HG03520 (cell line): Measurements from ENCODE around the gene CPXM2.

Experiments
- ATAC-seq: cut with Tn5 transposase; IDR thresholded peaks from one replicate; pipeline ENCODE4 v1.9.1; 2021; ENCODE audit warnings: mild to moderate bottlenecking, moderate library complexity; ENCODE audit not compliant: unreplicated experiment

Gene CPXM2

DNA sequence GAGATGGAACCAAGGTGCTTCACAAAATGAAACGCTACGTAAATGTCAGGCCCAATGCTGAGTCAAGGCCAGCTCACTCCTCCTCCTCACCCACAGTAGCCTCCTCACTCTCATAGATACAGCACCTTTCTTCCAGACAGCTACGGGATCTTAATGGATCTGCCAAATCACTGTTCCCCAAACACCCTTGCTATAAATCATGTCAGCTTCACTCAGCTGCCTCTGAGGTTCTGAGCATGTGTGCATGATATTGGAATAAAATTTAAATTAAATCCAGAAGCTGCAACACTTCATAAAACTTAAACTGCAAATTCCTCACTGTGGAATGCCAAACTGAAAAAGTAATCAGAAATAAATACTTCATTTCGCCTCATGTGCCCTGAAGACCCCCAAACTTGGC, 14.7 kb upstream of the CPXM2 start:
- no peak for ATAC-seq

DNA sequence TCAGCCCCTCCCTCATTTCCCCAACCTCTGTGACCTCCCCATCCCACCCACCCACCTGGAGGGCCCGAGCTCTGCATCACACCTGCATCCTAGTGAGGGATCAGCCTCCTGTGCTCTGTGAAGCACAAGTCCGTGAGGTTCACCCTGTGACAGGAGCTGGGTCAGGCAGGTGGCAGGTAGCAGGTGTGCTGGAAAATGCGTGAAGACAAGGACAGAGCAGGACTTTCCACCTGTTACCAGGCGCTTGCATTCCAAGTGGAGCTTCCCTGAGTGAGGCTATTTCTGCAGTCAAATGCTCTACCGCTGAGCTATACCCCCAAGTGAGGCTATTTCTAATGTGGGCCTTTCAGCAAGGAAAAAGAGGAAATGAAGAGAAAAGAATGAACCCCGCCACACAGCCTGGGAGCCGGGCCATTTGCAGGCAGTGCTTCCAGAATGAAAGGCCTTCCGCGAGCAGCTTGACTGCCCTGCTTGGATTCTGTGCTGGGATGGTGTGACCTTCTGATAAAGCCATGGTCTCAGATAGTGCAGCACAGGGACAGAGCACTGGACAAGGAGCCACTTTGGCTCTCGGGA, 13.3 kb upstream of the CPXM2 start:
- ATAC-seq: no peak

DNA sequence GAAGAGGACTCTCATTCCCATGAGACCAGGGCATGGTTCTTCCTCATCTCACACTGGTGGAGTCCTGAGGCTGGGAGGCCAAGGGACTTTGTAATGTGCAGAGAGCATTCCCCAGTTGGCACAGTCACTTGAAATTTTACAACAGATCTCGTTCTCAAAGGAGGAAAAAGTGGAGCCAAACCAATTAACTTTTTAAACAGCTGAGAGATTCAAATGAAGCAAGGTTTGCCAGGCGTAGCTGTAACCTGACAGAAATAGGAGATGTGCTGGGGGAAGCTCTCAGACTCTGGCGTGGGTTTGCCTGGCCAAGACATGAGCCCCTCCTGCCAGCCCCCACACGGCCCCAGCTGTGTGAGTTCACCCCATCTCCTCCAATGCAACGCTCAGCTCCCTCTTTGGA, 12.0 kb upstream of the CPXM2 start:
- ATAC-seq: no peak

DNA sequence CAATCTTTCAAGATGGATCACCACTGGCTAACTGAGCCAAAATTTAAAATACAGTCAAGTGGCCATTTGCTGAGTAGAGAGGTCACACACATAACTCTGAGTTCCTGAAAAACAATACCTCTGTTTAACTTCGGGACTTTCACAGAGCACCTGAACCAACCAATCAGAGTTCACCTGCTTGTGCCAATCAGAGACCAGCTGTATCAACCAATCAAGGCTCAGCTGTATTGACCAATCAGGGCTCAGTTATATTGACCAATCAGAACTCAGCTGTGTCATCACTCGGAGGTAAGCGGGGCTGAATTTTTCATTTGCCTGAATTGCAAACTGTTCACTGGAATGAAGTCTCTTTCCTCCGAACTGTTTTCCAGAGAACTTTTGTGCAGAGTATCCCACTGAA, 10.0 kb upstream of the CPXM2 start:
- no peak for ATAC-seq

DNA sequence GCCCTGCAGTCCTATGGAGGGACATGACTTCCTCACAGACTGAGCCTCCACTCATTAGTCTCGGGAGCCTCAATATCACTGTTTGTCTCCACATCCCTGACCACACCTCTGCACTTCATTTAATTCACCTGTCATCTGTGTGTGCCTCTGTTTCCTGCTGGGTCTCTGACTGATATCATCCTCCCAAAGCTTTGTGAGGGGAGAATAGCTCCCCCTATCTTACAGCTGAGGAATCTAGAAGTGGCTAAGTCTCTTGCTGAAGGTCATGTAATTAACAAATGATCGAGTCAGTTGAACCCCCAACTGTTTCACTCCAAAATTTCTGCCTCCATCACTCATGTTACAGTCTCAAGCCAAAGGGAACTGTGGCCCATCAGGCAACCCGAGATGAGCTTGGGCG, 5.5 kb upstream of the CPXM2 start:
- no peak for ATAC-seq

DNA sequence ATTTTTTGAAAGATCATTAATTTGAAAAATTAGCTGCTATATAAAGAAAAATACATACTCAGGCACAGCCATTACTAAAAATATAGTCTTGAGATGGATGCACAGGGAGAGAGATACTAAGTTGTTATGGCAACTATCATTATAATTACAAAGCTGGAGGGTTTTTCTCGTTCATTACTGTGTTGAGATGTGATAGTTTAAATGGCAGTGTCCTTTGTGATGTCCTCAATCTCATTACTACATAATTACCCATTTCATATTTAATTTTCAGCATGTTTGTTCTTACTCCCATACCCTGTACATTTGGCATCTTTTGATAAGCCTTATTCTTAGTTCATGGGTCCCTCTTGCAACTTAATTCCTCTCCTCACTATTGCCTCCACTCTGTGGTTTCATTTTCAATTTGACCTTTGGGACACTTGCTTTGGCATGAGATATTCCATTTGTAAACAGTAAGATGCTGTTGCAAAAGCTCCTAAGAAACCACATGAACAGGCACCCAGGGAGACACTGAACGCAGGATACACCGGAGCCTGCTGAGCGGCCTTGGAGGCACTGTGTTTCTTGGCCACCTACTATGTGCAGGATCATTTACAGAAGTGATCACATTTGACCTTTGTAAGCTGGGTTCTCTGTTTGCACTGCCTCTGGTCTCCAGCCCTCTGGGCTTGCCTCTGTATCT, 4.8 kb upstream of the CPXM2 start:
- no peak for ATAC-seq

DNA sequence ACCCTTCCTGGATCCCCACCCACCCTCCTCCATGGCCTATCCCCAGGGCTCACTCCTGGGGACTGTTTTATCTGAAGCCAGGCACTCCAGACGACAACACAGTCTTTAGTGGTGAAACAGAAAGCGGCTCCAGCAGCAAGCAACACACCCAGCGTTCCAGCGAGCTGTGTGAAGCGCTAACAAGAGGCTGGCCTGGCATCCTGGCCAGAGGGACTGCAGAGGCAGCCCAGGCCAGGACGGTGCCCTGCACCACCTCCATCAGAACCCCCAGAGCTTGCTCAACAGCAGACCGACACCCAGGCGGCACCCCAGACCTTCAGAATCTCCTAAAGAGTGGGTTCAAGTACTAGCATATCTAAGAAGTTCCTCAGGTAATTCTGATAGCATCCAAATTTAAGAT, 2.0 kb upstream of the CPXM2 start:
- ATAC-seq: no peak

DNA sequence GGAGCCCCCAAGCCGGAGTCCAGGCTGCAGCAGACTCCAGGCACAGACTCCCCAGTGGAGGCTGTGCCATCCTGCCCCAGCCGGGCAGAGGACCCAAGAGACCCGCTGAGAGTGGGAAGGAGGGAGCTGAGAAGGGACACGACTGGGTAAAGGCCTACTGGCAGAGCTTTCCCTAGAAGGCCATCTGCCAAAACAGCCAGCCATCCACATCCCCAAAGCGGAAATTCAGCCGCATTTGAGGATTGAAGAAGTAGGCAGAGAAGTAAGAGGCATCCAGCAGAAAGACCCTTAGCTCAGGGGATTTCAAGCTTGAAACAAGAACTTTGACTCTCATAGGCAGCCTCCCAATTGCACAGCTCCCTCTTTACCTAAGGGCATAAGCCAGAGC, 857 bp downstream of the CPXM2 start:
- ATAC-seq: no peak

DNA sequence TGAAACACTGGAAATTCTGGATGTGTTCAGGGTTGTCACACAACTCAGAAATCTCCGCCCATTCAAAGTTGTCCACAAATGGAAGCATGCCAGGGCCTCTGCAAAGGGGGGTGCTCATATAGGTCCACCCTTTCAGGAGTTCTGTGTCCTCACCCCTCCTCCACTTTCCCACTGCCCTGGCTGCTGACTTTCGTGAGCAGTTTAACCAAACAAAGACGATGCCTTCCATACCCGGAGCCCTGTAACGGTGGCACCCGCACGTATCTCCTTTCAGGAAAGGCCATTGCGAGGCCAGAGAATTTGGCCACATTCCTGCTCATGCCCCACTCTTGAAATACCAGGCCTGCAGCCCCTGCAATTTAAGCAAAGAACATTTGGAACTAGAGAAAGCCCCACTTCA, 1.4 kb downstream of the CPXM2 start:
- no peak for ATAC-seq

DNA sequence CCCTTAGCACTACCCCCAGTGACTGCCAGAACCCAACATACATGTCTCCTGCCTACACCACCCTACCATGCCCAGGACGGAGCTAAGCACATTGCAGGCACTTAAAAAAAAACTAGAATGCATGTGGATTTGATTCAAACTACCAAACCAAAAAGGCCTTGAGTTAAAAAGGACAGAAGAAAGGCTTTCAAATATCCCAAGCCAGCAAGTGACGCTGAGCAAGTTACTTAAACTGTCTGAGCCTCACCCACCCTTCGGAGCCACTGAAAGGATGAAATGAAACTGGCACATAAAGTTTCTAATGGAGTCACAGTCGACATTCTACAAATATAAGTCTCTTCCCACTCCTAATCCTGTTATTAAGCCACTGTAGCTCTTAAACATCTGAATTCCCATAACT, 1.8 kb downstream of the CPXM2 start:
- no peak for ATAC-seq

DNA sequence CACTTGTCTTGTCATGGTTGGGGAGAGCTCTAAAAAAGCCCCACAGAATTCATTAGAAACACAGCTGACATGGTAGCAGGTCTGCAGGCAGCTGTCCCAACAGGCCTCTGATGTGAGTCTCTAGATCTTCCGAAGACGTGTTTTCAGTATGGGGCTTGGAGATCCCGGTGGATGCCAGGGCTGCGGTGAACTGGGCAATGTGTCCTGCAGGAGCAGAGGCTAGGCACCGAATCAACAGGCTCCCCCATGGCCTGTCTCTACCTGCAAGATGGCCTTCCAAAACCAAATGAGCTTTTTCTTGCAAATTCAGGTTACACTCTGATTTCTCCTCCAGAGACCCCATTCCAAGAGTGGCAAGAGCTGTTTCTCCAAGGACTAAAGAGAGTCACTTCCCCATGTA, 2.9 kb downstream of the CPXM2 start:
- no peak for ATAC-seq

DNA sequence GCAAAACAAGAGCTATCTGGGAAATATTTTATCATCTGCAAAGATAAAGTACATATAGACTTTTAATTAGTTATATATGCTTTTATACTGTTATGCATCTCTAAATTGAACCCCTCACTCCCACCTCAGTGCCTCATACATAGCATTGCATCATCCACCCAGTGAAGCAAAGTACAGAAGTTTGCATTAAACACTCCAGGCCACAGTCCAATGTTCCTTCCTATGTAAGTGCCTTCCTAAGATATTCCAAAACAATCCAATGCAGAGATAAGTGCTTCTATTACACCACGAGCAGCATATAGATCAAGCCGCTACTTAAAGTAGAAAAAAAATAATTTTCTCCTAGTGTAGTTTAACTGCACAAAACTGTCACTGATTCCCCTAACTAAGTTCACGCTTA, 3.4 kb downstream of the CPXM2 start:
- no peak for ATAC-seq

DNA sequence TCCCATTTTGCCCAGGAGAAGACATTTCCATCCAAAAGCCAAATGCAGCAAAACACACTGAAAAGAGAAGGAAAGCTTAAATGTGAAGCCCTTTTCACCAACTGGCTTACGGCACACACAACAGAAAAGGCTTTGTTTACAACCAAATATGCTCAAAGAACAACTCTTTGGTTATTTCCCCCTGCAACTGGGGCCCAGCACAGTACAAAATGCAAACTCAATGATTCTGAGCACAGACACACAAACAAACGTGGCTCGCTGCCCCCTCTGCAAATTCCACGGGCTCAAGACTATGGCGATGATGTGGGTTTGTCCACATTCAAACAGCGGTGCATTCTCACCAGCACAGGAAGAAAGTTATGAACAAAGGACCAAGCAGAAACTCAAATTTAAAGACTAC, 5.3 kb downstream of the CPXM2 start:
- ATAC-seq: no peak

DNA sequence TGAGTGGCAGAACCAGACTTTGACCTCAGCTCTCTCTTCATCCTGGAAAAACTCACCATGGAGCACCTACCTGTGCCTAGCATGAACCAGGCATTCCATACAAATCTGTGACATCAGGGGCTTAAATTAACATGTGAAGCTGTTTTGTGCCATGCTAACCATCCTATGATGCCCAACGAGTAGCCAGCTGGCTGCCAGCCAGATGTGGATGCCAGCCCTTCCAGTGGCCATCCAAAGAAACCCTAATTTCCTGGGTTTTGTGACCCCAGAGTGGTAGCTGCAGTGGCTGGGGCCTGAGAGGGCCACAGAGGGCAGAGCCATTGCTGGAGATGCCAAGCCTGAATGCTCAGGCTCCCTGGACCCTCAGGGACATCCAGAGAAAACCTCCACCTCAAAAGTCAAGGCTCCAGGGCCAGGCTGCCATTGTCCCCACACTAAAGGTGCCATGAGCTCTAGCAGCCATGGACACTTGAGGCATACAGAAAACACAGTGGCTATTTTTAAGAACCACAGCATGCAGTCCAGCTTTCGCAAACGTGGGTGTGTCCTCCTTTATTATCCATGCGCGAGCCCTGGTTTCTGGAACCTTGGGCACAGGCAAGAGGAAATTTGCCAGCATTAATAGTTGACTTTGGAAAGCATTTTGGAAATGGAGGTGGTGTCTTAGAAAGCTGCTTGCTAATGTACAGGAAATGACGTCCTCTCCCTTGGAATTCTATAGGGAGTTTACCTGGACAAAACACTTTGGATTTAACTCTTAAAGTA, 6.0 kb downstream of the CPXM2 start:
- ATAC-seq: no peak

DNA sequence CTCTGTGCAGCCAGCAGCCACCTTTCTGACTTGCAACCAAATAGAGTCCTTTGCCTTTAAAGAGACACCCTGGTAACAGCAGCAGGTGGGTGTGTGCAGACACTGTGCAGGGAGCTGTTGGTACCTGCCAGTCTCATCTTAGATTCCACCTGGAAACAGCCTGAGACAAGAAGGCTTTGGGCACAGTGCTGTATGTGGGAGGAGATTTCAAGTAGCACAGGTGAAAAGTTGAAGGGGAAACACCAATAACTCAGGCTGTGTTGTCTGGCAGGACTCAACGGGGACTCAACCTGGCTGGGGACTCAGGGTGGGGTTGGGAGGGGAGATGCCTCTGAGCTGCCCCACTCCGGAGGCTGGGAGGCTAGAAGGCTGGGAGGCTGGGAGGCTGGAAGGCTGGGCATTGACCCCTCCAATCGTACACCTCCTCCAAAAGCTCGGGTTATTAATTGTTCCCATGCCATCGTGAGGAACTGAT, 6.7 kb downstream of the CPXM2 start:
- ATAC-seq: no peak

DNA sequence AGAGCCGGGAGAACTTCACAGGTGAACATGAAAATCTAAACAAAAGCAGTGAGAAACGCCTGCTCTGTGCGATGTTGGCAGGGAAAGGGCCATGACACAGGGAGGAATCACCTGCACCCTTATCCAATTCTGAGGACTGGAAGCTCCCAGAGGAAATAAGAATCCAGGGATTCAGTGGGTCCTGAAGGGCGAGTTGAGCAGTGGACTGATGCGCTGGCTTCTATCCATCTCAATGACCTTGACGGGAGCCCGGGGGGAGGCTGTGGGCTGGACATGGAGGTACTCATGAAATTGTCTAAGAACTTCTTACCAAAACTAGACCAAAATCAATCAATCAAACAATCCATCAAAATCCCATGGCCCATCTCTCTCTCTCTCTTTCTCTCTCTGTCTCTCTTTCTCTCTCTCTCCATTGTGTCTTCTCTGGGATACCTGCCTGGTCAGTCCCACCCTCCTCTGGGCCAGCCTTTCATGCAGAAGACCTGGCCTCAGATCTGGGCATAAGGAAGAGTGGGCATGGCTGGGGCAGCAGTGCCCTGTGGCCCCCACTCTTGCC, 7.2 kb downstream of the CPXM2 start:
- no peak for ATAC-seq

DNA sequence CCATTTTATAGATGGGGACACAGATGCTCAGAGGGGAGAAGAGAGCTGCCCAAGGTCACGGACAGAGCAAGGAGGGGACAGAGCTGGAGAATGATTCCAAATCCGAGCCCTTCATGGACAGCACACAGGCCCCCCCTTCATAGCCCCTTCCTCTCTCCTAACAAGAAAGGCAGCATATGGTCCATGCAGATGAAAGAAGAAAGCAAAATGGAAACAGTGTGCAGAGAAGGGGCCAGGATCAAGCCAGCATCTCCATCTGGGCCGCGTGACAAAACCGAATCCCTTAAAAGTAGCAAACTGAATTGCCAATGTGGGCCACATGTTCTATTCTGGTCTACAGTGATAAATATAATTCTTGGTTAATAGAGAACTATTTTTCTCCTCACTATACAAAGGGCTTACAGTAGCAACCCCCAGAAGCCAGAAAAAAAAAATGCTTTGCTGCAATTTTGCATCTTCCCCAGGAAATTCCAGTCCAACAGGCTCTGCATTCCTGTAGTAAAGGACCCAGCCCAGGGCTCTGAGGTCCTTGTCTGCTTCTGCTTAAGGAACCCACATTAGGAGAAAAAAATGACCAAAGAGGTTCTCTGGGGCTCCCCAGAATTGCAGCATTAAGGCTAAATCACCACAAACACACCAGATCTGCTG, 7.8 kb downstream of the CPXM2 start:
- no peak for ATAC-seq

DNA sequence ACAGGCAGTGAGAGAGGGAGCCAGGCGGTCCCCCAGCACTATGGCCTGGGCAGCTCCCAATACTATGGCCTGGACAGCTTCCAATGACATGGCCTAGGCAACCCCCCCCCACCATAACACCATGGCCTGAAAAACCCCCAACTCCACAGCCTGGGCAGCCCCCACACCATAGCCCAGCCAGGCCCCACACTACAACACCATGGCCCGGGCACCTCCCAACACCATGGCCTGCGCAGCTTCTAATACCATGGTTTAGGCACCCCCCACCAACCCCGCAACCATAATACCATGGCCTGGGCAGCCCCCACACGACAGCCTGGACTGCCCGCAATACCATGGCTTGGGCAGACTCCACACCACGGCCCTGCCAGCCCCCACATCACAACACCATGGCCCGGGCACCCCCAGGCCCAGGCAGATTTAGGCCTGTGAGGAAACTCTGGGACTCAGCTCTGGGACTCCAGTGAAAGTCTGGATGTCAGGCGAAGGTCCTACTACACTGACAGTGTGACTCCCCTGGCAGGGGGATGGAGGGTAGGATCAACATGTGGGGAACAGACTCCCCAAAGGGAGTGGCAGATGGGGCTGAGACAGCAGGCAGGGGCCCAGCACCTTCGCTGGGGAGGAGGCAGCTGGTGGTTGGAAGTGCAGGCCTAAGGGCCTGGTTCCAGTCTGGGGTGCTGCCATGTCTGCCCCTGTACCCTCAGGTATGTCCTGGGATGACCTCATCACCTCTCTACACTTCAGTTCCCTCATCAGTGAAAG, 8.7 kb downstream of the CPXM2 start:
- no peak for ATAC-seq

DNA sequence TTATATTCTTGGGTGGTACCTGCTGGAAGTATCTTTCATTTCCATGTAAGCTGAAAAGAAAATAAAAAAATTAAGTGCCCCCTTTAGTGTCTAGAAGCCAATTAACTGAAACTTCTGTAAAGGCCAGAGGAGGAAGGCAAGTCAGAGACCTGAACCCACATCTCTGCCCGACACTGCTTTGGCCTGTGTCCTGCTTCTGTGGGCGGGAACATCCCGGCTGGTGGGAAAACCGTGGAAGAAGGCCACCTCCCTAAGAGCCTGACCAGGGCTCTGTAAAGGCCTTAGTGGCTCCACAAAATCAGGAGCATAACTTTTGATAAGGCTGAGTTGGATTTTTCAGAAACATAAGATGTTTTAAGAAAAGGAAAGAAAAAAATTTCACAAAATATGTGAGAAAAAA, 9.4 kb downstream of the CPXM2 start:
- no peak for ATAC-seq

DNA sequence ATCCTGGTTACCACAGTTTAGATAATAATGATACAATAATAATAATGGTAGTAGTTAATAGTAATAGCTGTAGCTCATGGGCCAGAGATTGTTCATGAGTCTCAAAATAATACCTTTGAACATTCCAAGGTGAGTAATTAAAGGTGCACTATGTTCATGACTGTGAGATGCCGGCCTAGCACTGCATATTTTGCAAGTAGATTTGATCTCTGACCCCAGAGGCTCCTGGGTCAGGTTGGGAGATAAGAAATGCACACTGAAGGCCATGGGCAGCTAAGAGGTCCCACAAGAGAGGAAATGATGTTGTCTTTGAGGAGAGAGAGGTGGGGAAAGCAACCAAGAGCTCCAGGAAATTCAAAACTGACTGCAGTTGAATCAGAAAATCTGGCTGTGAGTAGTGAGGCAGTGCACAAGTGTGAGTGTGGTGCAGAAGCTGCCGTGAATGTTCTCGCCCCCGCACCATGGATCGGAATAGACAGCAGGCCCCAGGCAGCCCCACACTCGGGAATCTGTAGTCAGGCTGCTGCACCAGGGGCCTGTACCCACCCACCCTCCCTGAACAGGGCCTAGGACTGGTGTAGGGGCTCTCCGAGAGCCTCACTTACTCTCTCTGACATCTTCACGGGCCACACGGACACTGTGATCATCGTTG, 11.9 kb downstream of the CPXM2 start:
- no peak for ATAC-seq
